Measurements from ENCODE around the gene ABCB8. TPM values are rescaled to one million over a fixed set of nuclear protein-coding genes. Genes with fewer than 3 reads are reported as not detected.
"Not testable (repeated sequence)": the region's sequence is repeated elsewhere in the genome, so short reads cannot be mapped to it uniquely, and the experiment has no call there.

ABCB8 gene
- total RNA-seq, 1 experiment from 2014 or later: 22.4 TPM

DNA sequence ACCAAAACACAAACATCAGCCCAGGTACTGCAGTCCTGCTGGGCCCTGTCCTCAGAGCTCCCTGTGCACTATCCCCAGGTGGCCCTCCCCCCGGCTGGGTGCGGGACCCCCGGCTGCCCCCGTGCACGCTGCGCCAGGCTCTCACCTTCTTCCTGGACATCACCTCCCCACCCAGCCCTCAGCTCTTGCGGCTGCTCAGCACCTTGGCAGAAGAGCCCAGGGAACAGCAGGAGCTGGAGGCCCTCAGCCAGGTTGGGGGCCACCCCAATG lies 18.3 kb upstream of the ABCB8 start:
- Histone ChIP-seq H3K4me3 (no peak overlapping the region), H3K27me3 (no peaks in the 10 kb centered on the region), H3K9me3 (no peaks in the 10 kb centered on the region), H3K36me3 (no peaks in the 10 kb centered on the region)
- DNase-seq: no peak

DNA sequence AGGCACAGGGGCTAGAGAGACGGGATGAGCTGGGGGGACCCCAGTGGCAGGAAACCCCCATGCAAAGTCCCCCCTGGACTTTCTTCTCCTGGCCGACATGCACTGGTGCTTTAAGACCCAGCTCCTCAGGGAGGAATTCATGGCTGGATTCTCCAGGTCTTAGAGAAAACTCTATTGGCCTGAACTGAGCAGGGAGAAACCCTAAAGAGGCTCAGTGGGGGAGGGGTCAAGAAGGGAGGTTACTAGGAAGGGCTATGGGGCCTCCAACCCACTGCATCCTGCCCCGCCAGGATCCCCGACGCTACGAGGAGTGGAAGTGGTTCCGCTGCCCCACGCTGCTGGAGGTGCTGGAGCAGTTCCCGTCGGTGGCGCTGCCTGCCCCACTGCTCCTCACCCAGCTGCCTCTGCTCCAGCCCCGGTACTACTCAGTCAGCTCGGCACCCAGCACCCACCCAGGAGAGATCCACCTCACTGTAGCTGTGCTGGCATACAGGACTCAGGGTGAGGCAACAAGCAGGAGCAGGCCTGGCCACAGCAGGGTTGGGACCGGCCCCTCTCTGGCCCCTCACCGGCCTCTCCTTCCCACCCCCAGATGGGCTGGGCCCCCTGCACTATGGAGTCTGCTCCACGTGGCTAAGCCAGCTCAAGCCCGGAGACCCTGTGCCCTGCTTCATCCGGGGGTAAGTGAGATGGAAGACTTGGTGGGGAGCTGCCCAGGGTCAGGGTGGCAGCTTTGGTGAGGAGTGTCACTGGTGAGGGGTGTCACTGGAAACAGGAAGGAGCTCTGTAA lies 17.7 kb upstream of the ABCB8 start:
- DNase-seq: peak; percentile 9

DNA sequence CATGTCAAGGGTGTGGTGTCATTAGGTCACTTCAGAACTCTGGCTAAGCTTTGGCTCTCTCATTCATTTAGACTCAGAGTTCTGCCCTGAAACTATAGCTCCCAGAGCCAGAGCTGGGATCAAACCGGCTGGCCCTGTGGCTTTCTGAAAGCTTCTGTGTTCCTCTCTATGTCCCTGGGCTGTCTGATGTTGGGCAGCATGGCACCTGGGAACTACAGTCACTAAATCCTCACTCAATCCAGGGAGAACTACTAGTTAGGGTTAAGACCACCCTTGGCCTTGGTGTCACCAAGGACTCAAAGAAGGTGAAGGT lies 17.2 kb upstream of the ABCB8 start:
- H3K36me3 ChIP-seq: no peaks in the 10 kb centered on the region
- H3K4me3 ChIP-seq: no peak overlapping the region
- H3K9me3 ChIP-seq: no peaks in the 10 kb centered on the region
- no peaks in the 10 kb centered on the region for H3K27me3 ChIP-seq
- DNase-seq: no peak

More for the DNA sequence above, 17.7 kb upstream of the ABCB8 start:
- Histone ChIP-seq H3K36me3 (no peaks in the 10 kb centered on the region), H3K9me3 (no peaks in the 10 kb centered on the region), H3K27me3 (no peaks in the 10 kb centered on the region), H3K4me3 (no peak overlapping the region)

GRCh38 chr7:151011616-151012015 lies 16.6 kb upstream of the ABCB8 start:
- not testable (repeated sequence) for H3K27me3 ChIP-seq, H3K9me3 ChIP-seq, H3K36me3 ChIP-seq, H3K4me3 ChIP-seq
- peak; percentile 10 for DNase-seq

GRCh38 chr7:151012031-151012692 lies 16.1 kb upstream of the ABCB8 start:
- Histone ChIP-seq H3K27me3 (no peaks in the 10 kb centered on the region), H3K4me3 (no peak overlapping the region), H3K36me3 (no peaks in the 10 kb centered on the region), H3K9me3 (no peaks in the 10 kb centered on the region)
- no peak for DNase-seq

DNA sequence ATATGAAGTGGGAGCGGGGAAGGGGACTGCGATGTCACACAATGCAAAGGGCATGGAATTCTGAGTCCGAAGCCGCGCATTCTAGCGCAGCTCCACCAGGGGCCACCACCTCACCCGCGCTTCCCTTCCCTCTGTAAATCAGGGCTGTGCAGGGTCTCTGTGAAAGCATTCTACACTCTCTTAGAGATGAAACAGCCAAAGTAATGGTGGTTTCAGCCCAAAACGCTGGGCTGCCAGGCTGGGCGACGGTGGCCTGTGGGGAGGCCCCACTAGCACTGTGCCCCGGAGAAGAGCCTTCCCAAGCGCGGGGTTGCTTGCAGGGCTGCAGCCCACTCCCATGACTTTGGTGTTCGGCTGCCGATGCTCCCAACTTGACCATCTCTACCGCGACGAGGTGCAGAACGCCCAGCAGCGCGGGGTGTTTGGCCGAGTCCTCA lies 15.3 kb upstream of the ABCB8 start:
- DNase-seq: no peak

DNA sequence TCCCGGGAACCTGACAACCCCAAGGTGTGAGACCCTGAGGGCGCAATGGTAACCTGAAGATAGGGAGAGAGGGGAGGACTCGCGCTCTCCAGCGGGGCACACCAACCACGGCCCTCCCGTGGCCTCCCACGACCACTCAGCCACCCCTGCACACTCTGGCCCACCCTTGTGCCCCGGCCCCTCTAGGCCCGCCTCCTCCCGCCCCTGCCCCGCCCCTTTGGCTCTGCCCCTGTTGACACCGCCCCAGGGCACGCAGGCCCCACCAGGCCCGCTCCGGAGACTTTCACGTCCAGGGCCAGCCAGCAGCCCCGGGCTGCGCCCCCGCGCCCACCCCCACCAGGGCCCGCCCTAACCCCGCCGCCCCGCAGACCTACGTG lies 14.9 kb upstream of the ABCB8 start:
- DNase-seq: no peak

More for the DNA sequence above, 15.3 kb upstream of the ABCB8 start:
- Histone ChIP-seq H3K4me3 (no peak overlapping the region), H3K9me3 (no peaks in the 10 kb centered on the region), H3K27me3 (no peaks in the 10 kb centered on the region), H3K36me3 (no peaks in the 10 kb centered on the region)

GRCh38 chr7:151013733-151014497 lies 14.3 kb upstream of the ABCB8 start:
- Histone ChIP-seq H3K36me3 (no peaks in the 10 kb centered on the region), H3K9me3 (no peaks in the 10 kb centered on the region), H3K4me3 (no peak overlapping the region), H3K27me3 (0 out of 2 replicates have a peak, but pooled peaks cover 2% of the 10 kb centered on the region)
- no peak for DNase-seq

More for the DNA sequence above, 14.9 kb upstream of the ABCB8 start:
- H3K27me3 ChIP-seq: 0 out of 2 replicates have a peak, but pooled peaks cover 1% of the 10 kb centered on the region
- H3K36me3 ChIP-seq: no peaks in the 10 kb centered on the region
- H3K4me3 ChIP-seq: no peak overlapping the region
- no peaks in the 10 kb centered on the region for H3K9me3 ChIP-seq

DNA sequence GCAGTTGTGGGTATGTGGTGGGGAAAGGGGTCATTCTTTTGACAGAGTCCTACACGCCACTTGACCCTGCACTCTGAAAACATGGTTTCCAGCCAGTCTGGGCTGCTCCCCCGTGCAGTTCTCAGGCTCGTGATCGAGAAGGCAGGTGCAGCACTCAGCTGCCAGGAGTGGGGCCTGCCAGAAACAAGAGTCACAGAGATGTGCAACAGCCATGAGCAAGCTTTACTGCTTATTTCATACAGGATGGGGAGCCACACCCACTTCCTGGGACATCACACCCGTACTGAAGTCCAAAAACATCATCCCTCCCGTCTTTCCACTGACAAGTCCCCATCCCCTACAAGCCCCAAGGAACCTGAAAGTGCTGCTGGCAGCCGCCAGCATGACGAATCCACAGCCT lies 13.3 kb upstream of the ABCB8 start:
- H3K4me3 ChIP-seq: no peak overlapping the region
- 0 out of 2 replicates have a peak, but pooled peaks cover 2% of the 10 kb centered on the region for H3K27me3 ChIP-seq
- no peaks in the 10 kb centered on the region for H3K36me3 ChIP-seq
- DNase-seq: peak; percentile 29
- H3K9me3 ChIP-seq: no peaks in the 10 kb centered on the region

- DNase-seq: no peak
Observed at GRCh38 chr7:151015967-151016366, 12.3 kb upstream of the ABCB8 start.

DNA sequence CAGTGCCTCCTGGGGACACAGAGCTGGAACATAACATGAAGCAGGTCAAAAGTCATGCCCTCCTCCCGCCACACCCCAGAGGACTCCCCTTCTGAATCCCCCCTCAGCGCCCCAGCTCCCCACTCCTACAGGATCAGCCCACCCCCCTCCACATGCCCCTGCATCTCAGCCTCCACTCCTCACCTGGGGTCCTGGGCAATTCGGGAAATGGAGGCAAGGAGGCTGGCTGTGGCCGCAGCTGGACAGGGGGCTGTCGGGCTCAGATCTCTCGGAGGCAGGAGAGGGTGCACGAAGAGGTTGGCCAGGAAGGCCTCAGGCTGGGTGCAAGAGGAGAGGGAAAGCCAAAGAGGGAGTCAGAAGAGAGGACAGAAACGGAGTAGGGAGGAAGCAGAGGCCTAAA lies 11.7 kb upstream of the ABCB8 start:
- Histone ChIP-seq H3K36me3 (no peaks in the 10 kb centered on the region), H3K27me3 (0 out of 2 replicates have a peak, but pooled peaks cover 2% of the 10 kb centered on the region), H3K9me3 (no peaks in the 10 kb centered on the region), H3K4me3 (no peak overlapping the region)
- DNase-seq: no peak

More at GRCh38 chr7:151015967-151016366, 12.3 kb upstream of the ABCB8 start:
- H3K27me3 ChIP-seq: 0 out of 2 replicates have a peak, but pooled peaks cover 2% of the 10 kb centered on the region
- H3K36me3 ChIP-seq: no peaks in the 10 kb centered on the region
- no peaks in the 10 kb centered on the region for H3K9me3 ChIP-seq
- H3K4me3 ChIP-seq: no peak overlapping the region

GRCh38 chr7:151016942-151017341 lies 11.3 kb upstream of the ABCB8 start:
- H3K9me3 ChIP-seq: no peaks in the 10 kb centered on the region
- H3K4me3 ChIP-seq: no peak overlapping the region
- no peaks in the 10 kb centered on the region for H3K36me3 ChIP-seq
- 0 out of 2 replicates have a peak, but pooled peaks cover 2% of the 10 kb centered on the region for H3K27me3 ChIP-seq
- no peak for DNase-seq

DNA sequence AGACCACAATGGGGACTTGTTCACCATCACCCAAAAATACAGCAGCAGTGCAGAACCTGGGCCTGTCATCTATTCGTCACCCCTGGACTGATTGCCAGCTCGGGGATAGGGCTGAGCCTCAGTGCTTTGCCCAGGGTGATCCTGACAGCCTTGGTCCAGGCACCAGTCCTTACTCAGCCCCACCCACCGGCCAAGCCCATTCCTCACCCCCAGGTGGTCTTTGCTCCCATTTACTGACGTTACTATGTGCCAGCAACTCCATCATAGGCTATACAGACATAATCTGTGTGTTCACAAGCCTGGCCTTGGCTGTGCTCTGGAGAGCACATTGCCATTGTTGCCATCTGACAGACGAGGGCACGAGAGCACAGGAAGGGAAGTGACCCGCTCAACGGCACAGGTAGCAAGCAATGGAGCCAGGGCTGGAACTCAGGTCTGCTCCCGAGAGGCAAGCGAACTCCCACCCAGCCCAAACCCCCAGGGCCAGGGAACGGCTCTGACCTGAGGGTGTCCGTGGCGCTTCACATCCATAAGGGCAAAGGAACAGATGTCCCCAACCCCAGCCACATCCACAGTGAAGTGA lies 10.8 kb upstream of the ABCB8 start:
- Histone ChIP-seq H3K27me3 (0 out of 2 replicates have a peak, but pooled peaks cover 2% of the 10 kb centered on the region), H3K4me3 (no peak overlapping the region), H3K9me3 (no peaks in the 10 kb centered on the region), H3K36me3 (no peaks in the 10 kb centered on the region)
- DNase-seq: no peak

- peak; percentile 43 for DNase-seq
Observed at GRCh38 chr7:151017953-151018420, 10.3 kb upstream of the ABCB8 start.

GRCh38 chr7:151018421-151019129 lies 9.7 kb upstream of the ABCB8 start:
- Histone ChIP-seq H3K27me3 (0 out of 2 replicates have a peak, but pooled peaks cover 2% of the 10 kb centered on the region), H3K9me3 (no peaks in the 10 kb centered on the region), H3K36me3 (no peaks in the 10 kb centered on the region), H3K4me3 (no peak overlapping the region)
- DNase-seq: no peak

More at GRCh38 chr7:151017953-151018420, 10.3 kb upstream of the ABCB8 start:
- Histone ChIP-seq H3K4me3 (no peak overlapping the region), H3K9me3 (no peaks in the 10 kb centered on the region), H3K27me3 (0 out of 2 replicates have a peak, but pooled peaks cover 2% of the 10 kb centered on the region), H3K36me3 (no peaks in the 10 kb centered on the region)

- no peak overlapping the region for H3K4me3 ChIP-seq
- no peaks in the 10 kb centered on the region for H3K36me3 ChIP-seq
- H3K9me3 ChIP-seq: no peaks in the 10 kb centered on the region
- DNase-seq: no peak
- 0 out of 2 replicates have a peak, but pooled peaks cover 2% of the 10 kb centered on the region for H3K27me3 ChIP-seq
Observed at GRCh38 chr7:151019130-151019447, 9.2 kb upstream of the ABCB8 start.

Data from MG63 (cell line).